Right renal pelvis (tissue), 4 donors: ENCODE measurements around the gene SLC39A11. TPM values are rescaled to one million over a fixed set of nuclear protein-coding genes. Genes with fewer than 3 reads are reported as not detected.

ENCODE experiments used
- DNase-seq, 4 donors: peaks; one replicate each; pipeline ENCODE4 v3.0.0-alpha.2; 2013; ENCODE audit warnings: low read depth in 4 of 4, low spot score in 3 of 4, missing footprints in 1 of 4
- polyA plus RNA-seq, 4 donors: library from polyadenylated mRNA; unstranded; fragments of 120-200 nt; gene quantifications; one replicate each; pipeline ENCODE4 v1.2.1, GENCODE V29; 2013; ENCODE audit not compliant: insufficient read length in 4 of 4

Gene SLC39A11
- polyA plus RNA-seq, 4 donors, result 27.6 to 29.1 (median 28.4) TPM

DNA sequence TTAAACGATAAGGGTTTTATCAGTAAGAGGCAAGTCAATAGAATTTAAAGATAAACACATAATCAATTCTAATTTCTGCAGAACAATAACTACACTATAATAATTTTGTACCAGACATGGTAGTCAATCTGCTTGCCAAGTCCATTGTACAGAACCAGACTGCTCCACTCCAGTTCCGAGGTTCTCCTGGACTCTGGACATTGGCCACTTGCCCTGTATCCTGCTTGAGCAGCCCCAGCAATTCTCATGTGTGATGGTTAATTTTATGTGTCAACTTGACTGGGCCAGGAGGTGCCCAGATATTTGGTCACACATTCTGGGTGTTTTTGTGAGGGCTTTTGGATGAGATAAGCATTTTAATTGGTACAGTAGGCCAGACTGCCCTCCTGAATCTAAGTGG, 384.6 kb downstream of the SLC39A11 start:
- DNase-seq, result no peak

DNA sequence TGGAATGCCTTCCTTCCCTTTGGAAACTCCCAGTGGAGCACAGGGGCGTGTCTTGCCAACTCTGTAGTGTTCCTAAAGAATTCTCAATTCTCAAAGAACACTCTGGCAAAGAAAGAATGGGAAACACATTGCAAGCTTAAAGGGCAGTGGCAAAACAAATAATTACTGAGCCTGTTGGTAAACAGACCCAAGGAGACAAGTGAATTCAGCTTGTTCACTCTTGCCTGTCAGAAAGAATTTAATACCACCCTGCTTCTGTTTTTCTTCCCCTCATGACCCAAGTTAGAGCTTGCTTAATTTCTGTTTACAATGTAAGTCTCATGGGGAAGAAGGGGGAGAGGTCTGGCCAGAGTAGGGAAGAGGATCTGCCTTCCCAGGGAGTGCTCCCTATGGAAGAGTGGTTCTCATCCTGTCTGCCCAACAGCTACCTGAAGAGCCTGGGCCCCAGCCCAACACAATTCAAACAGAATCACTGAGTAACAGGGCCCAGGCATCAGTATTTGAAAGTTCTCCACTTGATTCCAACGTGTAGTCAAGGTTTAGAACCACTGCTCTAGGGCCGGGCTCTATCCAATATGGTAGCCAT, 386.0 kb downstream of the SLC39A11 start:
- DNase-seq, result no peak

DNA sequence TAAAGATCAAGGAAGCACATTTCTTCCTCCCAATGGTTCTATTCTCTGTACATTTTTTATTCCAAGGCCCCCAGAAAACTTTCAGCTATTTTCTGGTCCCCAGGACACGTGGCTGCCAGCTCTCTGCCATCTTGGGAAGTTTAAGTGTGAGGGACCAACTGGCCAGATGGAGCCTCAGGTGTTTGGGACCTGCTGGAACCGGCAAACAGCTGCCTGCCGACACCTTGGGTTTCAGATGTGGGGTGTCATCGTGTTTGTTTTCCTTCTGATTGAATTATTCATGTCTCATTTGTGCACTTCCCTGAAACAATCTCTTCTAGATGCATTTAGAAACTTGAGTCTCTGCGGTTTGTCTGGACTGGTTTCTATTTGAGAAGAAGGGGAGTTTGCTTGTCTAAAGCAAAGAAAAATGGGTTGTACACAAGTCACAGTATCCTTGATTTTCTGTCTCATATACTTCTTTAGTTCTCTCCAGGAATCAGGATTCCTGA, 386.5 kb downstream of the SLC39A11 start:
- no peak for DNase-seq

DNA sequence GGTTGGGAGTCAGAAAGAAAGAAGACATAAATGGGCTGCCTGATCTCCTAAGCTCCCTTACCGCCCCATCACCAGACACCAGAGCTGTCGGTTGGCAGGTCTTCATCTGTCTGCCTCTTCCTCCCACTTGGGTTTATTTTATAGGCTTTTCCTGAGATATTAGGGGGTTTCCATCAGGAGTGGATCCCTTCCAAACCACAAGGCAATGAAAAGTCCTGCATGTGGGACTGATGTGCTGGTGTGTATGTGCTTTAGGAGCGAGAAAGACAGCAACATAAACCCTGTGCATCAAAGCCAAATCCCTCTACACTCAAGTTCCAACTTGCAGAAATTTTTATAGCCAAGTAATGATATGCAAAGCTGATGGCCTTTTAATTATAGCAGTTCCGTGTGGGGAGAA, 389.5 kb downstream of the SLC39A11 start:
- no peak for DNase-seq

DNA sequence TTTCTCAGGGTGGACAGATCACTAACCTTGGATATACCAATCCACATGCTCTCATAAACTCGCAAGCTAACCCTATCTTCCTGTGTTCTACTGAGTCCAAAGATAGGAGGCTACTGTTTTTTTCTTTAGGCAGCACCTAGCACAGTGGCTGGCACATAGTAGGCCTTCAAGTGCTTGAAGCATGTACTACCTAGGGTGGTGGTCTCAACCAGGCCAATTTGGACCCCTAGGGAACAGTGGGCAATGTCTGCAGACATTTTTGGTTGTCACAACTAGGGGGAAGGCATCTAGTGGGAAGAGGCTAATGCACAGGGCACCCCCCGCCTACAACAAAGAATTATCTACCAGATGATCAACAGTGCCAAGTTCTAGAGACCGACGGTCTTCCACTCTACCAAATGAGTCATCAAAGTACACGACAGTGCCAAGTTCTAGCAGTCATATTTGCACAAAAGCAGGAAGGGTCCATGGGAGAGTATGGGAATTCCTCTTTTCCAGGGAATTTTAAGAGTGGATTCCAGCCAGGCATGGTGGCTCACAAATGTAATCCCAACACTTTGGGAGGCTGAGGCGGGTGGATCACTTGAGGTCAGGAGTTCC, 390.3 kb downstream of the SLC39A11 start:
- DNase-seq, result no peak

DNA sequence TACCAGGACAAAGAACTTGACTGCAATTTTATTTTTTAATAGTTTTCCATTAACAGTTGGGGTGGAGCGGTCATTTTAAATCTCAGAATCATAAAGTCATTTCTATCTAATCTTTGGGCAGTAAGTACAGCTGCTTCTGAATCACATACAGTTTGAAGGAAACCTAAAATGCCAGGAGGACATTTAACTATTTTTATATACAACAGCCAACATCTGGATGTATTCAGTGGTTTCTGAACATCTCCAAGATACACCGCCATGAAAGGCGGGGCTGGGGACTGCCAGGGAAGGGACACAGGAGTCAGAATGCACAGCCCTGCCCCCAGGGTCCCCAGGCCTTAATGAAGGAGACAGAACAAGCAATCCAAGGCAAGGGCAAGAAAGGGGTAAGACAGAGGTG, 392.3 kb downstream of the SLC39A11 start:
- DNase-seq, result no peak

DNA sequence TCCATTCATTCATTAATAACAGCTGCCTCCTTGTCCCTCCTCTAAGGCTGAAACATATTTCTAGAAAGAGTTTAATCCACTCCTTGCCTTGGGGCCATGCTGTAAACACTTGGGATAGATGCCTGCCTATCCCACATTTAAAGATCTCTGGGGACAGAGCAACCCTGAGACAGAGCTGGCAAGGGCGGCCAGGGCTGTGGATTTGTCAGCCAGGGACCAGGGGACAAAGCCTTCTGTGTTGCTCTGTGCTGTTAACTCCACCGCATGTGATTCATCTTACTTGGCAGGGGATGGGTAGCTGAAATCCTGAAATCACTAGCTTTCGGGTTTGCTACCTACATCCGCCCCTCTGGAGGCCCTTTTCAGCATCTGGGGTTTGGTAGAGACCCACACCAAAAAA, 392.9 kb downstream of the SLC39A11 start:
- no peak for DNase-seq

DNA sequence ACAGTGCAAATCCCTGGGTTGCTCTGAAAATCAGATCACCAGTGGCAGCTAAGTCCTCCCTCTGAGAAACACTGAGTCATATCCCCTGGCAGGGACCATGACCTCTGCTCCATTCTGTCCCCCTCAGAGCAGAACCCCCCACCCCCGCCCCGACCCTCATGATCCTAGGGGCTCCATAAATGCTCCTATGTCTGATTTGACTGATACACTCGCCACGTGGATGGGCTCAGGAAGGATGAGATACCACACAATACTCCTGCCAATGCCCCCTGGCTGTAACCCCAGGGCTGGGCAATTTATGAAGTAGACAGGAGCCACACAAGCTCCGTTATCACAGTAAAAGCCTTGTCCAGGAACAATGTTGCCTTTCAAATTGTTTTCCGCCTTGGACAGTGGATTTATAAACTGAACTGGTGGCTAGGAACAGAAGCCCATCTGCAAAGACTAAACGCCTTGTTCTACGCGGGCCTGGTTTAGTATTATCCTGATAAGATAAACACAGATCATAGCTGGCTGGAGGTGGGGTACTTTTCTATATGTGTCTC, 394.8 kb downstream of the SLC39A11 start:
- DNase-seq, result no peak

DNA sequence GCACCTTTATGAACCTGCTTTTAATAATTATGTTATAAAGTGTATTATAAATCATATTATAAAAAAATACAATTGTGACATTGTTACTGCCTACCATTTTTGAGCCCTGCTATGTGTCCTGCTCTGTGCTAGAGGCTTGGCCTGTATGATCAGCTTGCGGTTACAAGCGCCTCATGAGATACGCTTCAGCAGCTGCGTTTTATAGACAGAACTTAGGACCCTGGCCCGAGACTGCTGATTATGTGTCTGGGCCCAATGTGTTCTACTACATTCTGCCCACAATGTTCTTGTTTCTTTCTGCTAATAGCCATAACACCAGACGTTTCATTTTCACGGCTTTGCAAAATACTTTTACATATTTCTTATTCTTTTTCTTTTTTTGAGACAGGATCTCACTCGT, 395.8 kb downstream of the SLC39A11 start:
- DNase-seq, result no peak

DNA sequence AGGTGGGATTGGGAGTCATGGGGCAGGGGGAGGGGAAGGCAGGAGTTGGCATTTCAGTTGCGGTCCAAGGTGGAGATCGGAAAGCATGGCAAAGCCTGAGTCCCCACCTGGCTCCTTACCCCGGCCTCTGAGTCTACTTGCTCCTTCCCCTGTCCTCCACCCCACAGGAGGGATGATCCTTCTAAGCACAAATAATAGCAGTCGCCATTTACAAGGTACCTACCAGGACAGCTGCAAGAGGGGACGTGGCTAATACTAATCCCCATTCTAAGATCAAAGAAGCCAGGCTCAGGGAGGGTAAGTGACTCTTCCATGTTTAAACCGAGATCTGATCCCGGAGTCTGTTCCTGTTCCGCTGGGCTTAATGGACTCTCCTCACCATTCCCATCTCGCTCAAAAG, 396.3 kb downstream of the SLC39A11 start:
- no peak for DNase-seq

DNA sequence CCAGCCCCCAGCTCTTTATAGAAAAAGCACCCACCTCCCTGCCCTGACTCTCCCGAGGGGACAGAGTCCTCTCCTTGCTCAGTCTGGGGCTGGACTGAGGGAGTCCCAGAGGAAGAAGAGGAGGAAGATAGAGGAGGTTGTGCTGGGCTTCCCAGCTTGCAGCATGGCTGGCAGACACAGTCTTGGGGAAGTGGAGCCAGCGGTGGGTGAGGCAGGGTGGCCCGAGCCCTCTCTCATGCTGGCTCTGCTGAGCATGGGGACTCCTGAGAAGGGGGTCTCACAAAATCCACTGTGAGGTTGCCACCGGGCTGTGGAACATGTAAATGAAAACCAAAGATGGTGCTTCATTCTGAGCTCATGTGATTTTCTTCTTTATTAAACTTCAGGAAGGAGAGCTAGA, 398.5 kb downstream of the SLC39A11 start:
- no peak for DNase-seq

DNA sequence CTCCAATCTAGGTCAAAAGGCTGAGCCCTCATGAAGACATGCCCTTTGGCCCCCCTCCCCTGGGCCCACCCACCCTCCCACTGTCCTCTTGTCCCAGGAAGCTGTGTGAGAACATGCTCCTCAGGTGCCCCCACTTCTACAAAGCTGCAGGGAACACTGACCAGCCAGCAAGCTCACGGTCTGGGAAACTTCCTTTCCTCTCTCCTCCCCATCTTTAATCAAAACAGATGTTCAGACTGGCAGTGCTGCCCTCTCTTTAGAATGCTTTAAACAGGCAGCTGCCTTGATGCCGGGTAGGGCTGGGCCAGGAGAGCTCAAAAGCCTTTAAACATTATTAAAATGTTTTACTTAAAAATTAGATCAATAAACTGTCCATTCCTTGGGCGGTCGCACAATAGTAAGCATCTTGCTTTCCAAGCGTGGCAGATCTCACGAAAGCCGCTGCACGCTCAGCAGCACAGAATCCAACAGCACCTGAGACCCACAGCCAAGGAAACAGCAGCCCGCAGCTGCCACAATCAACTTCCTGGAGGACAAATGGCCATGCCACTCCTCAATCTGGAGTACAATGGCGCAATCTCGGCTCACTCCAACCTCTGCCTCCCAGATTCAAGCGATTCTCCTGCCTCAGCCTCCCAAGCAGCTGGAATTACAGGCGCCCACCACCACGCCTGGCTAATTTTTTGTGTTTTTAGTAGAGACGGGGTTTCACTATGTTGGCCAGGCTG, 399.2 kb downstream of the SLC39A11 start:
- no peak for DNase-seq

DNA sequence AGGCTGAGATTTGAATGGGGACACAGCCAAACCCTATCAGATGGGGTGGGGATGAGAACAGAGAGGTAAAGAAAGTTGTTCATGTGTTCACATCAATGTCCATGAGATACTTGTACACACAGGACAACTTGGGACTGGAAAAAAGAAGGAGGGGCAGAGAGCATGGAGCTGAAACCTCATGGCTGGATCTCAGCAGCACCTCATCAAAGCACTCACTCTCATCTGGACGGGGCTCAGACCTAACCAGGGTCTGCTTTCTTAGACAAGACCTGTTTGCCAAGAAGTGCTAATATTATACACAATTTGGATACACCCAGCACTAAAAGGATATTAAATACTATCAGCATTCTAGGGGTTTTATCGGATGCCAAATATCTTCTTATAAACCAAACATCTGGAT, 399.8 kb downstream of the SLC39A11 start:
- no peak for DNase-seq

DNA sequence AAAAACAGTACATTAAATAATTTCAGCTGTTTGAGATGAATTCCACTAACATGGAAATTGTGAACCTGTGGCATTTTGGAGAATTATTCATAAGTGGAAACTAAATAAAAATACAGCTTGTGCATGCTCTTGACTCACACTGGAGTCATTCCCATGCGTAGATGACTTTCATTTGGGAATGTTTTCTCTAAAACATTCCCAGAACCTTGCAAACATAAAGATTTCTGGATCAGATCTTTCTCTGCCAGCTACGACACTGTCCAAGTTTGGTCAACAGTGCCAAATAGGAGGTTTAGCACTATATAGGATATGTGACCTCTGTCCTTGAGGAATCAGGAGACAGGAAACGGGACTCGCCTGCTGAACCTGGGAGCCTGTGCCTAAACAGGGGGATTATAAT, 400.9 kb downstream of the SLC39A11 start:
- DNase-seq, result no peak

DNA sequence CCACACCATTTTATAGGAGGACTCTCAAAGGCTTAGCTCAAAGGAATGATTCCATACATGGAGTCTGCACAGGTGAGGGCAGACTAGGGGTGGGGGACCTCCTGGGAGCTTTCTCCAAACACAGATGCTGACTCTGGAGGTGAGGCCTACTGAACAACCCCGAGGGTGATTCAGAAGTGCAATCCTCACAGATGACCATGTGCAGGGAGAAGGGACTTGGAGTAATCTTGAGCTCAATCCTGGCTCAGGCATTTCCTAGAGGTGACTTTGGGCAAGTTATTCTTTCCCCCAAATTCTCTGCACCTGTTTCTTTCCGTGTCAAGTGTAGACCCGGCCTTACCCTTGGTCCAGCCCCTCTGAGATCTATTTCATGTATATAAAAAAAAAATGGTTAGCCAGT, 401.5 kb downstream of the SLC39A11 start:
- DNase-seq, result no peak

DNA sequence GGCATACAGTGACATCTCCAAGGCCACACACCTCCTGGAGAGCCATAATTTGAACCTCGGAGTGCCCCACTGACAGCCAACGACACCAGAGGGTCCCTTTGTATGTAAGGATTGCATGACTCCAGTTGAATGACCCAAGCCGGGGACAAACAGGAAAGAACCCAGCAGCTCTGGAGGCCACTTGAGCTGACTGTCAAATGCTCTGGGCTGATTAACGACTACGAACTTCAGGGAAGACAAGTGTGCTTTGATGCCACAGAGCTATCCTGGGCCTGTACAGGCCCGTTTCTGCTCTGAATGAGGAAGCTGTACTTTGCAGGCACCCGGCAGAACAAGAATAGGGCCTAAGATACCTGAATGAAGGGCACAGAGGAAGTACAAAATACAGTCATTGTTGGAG, 404.6 kb downstream of the SLC39A11 start:
- DNase-seq, result no peak

DNA sequence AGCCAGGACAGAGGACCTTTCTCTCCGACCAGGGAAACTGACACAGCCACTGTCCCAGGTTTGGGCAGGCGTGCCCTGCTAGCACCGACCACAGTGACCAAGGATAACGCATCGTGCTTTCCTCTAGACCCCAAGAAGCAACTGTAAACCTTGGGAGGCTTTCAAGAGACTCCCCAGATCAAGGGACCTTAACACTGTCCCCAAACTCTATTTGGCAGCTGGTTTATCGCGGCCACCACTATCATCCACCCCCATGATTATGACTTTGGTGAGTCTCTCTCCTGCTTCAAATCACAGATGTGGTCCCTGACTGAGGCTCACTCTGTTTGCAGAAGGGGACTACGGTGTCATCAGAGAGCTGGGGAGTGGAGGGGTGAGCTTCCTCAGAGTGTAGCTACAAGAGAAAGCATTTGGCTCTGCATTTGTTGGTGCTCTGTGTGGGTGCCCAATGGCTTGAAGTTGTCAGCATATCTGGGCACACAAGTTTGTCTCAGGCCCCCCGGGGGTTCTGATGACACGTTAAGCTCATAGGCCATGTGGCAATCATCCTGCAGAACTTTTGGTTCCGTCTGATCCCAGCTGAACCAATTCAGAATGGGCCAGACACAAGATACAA, 408.0 kb downstream of the SLC39A11 start:
- no peak for DNase-seq

DNA sequence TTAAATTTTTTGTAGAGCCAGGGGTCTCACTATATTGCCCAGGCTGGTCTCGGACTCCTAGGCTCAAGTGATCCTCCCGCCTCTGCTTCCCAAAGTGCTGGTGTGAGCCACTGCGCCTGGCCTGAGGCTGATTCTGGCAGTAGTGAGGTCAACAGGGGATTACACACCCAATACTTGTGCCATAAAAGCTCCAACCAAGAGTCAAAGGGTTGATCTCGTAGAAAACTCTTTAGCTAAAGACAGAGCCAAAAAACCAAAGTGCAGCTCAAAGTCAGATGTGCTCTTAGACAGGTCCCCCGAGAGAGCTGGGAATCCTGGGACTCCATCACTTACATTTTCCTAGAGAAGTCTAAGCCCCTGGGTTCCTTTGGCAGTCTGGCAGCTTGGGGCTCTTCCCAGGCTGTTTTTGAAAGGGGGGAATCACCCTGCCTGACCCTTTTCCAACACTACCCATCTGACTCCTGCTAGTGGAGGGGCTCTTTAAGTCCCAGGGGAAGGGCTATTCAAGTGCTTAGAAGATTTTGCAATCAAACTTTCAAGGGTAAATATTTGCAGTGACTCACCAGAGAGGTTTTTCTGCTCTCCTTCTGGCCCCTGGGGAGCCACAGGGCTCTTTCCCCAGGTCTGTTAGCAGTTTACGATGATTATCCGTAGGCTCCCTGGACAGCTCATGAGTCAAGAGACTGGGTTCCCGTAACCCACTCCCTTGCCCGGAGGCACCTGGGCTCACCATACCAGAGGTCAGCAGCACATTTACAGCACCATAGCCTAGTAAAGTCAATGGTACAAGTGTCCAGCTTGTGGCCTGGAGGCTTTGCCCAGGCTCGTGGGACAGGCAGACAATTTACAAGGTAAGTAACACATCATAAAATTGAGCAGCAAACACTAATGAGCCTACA, 408.7 kb downstream of the SLC39A11 start:
- DNase-seq, result no peak

DNA sequence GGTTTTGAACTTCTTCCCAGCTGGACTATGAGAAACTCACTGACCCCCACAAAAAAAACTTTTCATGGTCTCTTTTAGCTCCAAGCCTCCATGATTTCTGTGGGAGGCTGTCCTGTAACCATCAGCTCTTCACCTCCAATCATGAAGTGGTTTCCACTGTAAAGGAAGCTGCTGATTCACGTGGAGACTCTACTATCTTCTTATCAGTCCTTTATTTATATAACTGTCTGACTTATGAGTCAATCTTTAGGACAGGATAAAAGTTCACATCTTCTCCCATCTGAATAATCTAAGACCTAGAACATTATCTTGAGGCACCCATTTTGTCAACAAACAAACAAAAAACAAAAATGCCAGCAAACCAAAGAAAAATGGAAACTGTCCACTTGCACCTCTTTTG, 409.9 kb downstream of the SLC39A11 start:
- DNase-seq, result no peak

DNA sequence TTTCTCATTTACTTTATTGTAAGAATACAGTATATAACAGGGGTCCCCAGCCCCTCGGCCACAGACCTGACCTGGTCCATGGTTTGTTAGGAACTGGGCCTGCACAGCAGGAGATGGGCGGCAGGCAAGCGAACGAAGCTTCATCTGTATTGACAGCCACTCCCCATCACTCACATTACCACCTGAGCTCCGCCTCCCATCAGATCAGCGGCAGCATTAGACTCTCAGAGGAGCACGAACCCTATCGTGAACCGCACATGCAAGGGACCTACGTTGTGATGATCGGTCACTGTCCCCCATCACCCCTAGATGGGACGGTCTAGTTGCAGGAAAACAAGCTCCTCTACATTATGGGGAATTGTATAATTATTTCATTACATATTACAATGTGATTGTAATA, 410.6 kb downstream of the SLC39A11 start:
- DNase-seq, result no peak
